ENCODE data around the gene ZNF837.
"Not testable (repeated sequence)": the region's sequence is repeated elsewhere in the genome, so short reads cannot be mapped to it uniquely, and the experiment has no call there.

ZNF837 gene

DNA sequence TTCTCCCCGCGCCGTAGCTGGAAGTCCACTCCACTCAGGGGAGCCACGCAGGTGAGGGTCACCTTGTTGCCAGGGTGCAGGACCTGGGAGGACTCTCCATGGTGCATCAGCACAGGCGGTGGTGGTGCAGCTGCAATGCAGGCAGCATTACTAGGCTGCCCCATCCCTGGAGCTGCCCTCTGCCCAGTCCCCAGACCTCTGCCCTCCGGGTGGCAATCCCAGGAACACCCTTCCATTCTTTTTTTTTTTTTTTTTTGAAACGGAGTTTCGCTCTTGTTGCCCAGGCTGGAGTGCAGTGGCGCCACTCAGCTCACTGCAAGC lies 29.3 kb downstream of the ZNF837 start:
- no peak for DNase-seq (ENCODE audit: low read depth in 2 of 2)

DNA sequence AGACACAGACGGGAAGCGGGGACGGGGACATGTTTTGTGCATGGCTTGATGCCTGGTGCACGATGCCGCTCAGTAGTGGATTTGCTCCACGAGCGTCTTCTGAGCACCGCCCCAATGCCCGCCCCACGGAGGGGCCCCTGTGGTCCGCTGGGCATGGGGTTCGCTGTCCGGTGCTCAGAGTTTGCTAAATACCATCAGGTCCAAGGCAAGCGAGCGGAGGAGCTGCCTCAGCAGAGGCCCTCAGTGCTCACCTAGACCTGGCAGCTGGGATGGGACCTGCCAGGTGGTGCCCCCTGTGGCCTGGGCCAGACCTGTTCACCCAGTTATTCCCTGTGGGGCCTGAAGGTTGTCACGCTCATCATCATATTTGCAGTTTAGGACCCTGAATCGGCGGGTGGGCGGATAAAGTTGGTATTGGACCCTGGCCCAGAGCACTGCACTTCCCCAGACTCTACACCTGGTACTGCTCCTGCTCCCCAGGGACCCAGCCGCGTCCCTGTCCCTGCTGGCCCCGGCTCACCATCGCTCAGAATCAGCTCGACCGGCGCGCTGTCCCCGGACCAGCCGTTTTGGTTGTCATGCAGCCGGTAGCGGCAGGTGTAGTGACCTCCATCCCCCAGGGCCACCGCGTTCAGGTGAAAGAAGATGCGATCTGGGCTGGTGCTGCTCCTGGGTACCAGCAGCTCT lies 29.8 kb downstream of the ZNF837 start:
- no peak for DNase-seq (ENCODE audit: low read depth in 2 of 2)

DNA sequence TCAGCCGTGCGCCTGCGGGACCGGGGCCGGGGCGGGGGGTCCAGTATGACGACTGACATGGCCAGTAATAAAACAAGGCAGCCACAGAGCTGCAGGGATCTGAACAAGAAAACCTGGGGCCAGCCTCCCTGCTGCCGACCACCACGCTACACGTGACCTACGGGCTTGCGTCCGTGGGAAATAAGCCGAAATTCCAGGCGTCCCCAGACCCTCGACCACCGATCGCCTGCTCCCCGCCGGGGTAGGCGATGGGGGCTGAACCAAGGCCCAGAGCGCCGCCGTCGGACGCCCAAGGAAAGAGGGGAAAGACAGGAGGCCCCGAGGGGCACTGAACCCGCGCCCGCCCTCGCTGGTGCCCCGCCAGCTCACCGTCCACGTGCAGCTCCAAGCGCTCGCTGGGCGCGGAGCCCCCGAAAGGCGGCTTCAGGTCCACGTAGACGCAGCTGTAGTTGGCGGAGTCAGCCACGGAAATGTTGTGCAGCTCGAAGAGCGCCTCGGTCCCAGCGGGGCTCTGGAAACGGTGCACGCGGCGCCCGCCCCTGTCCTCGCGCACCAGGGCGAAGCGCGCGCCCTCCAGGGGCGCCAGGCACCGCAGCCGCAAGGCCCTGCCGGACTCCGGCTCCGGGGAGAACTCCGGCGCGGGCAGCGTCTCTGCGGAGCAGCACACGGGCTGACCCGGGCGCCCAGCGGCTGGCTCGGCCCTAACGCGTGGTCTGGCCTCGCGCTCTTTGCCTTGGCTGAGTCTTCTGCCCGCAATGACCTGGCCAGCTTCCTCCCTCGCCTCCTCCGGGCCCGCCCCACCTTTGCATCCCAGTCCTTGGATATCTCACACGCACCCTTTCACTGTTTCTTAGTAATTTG lies 30.6 kb downstream of the ZNF837 start:
- no peak for DNase-seq (ENCODE audit: low read depth in 2 of 2)

DNA sequence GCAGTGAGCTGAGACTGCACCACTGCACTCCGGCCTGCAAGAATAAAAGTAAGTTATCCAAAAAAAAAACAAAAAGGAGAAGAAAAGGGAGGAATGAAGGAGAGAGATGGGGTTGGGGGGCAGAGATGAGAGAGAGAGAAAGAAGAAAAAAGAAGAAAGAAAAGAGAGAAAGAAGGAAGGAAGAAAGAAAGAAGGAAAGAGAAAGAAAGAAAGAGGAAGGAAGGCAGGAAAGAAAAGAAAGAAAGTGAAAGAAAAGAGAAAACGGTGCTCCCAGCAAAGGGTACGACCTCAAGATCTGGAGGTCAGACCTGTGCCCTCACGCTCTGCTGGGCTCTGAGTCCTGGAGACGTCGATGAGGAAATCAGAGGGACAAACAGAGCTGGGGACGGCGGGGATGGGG lies 31.2 kb downstream of the ZNF837 start:
- DNase-seq (ENCODE audit: low read depth in 2 of 2) = no peak

DNA sequence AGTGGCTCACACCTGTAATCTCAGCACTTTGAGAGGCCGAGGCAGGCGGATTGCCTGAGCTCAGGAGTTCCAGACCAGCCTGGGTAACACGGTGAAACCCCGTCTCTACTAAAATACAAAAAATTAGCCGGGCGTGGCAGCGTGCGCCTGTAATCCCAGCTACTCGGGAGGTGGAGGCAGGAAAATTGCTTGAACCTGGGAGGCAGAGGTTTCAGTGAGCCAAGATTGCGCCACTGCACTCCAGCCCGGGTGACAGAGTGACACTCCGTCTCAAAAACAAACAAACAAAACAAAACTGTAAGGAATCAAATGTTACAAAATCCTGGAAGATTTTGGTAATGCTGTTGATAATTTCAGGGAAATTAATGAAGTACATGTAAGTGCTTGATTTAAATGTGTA lies 32.8 kb downstream of the ZNF837 start:
- DNase-seq (ENCODE audit: low read depth in 2 of 2) = not testable (repeated sequence)

DNA sequence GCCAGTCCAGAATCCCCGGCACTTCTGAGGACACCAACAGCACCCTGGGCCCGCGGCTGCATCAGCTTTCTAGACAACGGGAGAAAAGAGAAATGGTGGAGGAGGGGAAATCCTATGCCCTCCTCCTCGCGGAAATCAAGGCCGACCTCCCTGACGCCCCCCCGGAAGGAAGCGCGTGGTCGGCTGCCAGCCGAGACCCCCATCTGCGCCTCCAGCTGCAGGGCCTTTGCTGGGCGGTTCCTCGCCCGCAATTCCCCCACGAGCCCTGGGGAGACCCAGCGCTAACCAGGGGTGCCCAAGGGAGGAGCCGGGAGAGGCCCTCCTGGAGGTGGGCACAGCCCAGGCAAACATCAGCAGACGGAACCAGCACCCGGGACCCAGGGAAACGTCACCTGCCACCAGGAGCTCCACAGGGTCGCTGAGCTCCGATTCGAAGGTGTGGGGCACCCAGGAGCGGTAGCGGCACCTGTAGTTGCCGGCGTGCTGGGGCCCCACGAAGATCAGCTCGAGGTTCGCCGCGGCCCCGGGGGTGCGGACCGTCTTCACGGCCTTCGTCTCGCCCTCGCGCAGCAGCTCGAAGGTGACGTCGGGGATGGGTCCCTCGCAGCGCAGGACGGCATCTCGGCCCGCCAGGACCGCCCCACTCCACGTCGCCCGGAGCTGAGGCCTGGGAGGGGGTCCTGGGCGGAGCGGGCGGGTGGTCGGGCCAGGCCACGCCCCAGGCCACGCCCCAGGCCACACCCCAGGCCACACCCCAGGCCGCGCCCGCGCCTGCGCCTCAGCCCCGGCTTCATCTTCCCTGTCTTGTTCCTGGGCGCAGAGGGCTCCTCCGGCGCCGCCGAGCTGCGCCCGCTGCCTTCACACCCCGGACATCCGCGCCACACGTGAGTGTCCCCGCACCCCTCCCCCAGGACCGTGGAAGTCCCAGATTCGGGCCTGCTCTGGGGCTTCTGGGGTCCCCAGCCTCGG lies 33.6 kb downstream of the ZNF837 start:
- DNase-seq (ENCODE audit: low read depth in 2 of 2) = peak; percentile 39 to 58

DNA sequence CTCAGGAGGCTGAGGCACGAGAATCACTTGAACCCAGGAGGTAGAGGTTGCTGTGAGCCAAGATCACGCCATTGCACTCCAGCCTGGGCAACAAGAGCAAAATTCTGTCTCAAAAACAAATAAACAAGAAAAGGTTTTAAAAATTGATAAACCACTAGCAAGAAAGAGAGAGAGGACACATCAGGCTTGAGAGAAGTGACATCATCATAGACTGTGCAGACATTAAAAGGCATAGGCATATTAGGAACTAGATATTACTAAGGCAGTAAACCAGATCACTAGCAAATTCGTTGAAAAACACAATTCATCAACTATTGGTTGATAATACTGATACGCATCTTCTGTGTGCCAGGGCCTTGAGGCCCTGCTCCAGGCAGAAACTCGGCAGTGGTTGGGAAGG lies 35.3 kb downstream of the ZNF837 start:
- DNase-seq (ENCODE audit: low read depth in 2 of 2) = no peak

DNA sequence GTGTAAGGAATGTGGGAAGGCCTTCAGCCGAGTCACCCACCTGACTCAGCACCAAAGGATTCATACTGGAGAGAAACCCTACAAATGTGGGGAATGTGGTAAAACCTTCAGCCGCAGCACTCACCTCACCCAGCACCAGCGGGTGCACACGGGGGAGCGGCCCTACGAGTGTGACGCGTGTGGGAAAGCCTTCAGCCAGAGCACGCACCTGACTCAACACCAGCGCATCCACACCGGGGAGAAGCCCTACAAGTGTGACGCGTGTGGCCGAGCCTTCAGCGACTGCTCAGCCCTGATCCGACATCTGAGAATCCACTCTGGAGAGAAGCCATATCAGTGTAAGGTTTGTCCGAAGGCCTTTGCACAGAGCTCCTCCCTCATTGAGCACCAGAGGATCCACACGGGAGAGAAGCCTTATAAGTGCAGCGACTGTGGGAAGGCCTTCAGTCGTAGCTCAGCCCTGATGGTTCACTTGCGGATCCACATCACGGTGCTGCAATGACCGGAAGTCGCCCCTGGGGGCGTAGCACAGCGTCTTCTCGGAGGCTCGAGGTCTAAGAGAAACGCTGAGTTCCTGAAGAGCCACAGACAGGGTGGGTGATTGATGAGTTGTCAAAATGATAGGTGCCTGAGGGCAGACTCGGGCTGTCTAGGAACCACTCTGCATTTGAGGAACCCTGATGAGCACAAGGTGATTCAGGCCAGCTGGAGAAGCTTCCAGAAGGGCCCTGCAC lies 41.8 kb downstream of the ZNF837 start:
- DNase-seq (ENCODE audit: low read depth in 2 of 2) = no peak

DNA sequence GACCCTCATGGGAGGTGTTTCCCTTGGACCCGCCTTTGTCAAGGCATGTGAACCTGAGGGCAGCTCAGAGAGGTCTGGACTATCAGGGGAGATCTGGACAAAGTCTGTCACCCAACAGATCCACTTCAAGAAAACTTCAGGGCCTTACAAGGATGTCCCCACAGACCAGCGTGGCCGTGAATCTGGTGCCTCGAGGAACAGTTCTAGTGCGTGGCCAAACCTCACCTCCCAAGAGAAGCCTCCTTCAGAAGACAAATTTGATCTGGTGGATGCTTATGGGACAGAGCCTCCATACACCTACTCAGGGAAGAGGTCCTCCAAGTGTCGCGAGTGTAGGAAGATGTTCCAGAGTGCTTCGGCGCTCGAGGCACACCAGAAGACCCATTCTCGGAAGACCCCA lies 42.5 kb downstream of the ZNF837 start:
- no peak for DNase-seq (ENCODE audit: low read depth in 2 of 2)

DNA sequence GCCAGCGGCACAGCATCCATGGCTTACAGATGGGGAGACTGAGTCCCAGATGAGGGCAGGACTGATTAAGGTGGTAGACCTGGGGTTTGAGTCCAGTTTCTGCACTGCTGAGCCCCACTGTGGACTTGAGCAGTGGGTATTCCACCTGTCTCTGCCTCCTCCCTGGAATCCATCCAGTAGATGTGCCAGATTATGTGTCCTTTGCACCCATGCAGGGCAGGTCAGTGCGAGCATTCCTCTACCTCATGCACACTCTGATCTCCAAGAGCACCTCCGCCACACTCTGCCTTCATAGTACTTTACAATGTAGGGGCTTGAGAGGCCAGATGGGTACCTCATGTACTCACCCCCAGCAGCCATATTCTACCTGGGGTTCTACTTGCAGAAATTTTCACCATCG lies 44.0 kb downstream of the ZNF837 start:
- DNase-seq (ENCODE audit: low read depth in 2 of 2) = no peak

DNA sequence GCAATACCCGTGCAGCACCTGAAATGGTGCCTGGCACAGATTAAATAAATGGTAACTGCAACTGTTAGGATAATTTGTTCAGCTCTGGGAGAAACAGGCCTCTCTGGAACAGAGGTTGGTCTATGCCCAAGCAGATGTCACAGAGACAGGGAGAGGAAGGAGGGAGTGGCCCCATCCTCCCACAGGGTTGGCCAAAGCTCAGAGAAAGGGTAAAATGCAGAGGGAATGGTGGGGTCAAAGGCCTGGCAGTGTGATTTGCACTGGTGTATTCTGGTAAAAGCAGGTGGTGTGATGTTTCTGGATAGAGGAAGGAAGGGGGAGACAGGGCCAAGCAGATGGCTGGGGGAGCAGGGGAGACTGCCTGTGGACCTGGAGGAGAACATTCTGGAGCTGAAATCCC lies 44.6 kb downstream of the ZNF837 start:
- DNase-seq (ENCODE audit: low read depth in 2 of 2) = no peak

DNA sequence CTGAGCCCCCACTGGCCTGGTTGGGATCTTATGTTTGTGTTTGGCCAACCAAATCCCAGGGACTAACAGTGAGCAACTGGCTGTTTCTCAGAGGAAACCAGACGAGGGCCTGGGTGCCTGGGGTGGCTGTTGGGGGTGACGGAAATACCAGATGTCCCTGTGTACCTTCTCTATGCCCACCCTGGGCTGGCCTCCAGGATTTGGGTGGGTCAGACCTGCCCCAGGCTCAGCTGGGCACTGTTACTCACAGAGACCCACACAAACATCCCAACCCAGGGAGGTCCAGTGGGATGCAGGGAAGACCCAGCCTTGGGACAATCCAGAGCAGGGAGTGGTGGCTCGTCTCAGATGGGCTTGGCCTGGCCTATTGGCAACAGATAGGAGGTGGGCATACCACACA lies 45.2 kb downstream of the ZNF837 start:
- no peak for DNase-seq (ENCODE audit: low read depth in 2 of 2)

DNA sequence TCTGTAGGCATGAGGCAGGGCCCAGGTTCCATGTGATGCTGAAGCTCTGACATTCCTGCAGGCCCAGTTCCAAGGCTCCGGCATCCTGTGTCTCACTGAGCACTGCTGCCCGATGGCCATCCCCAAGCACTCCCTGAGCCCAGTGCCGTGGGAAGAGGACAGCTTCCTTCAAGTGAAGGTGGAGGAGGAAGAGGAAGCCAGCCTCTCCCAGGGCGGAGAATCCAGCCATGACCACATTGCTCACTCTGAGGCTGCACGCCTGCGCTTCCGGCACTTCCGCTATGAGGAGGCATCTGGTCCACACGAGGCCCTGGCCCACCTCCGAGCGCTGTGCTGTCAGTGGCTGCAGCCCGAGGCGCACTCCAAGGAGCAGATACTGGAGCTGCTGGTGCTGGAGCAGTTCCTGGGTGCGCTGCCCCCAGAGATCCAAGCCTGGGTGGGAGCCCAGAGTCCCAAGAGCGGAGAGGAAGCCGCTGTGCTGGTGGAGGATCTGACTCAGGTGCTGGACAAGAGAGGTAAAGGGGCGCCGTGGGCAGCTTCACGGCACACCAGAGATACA lies 46.1 kb downstream of the ZNF837 start:
- no peak for DNase-seq (ENCODE audit: low read depth in 2 of 2)

DNA sequence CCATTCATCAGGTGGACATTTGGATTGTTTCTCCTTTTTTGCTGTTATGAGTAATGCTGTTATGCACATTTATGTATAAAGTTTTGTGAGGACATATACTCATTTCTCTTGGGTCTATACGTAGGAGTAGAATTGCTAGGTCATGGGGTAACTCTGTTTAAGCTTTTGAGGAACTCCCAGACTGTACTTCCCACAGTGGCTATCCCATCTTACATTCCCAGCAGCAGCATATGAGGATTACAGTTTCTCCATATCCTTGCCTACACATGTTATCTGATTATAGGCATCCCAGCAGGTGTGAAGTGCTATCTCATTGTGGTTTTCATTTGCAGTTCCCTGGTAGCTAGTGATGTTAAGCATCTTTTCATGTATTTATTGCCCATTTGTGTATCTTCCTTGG lies 48.1 kb downstream of the ZNF837 start:
- no peak for DNase-seq (ENCODE audit: low read depth in 2 of 2)

DNA sequence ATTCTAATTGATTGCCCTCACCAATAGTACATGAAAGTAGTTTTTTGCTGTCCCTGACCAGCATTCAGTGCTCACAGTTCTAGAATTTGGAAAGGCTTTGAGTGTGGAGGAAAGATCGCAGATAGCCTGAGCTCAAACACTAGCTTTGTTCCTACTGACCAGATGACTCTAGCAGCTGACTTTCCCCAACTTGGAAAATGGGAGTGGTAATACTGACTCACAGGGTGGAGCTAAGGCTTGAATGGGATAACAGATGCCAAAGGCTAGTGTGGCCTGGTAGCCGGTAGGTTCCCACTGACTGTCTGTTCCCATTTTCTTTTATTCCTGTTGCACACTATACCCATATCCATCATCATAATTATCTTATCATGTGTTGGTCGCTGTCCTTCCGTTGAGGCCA lies 50.4 kb downstream of the ZNF837 start:
- no peak for DNase-seq (ENCODE audit: low read depth in 2 of 2)

DNA sequence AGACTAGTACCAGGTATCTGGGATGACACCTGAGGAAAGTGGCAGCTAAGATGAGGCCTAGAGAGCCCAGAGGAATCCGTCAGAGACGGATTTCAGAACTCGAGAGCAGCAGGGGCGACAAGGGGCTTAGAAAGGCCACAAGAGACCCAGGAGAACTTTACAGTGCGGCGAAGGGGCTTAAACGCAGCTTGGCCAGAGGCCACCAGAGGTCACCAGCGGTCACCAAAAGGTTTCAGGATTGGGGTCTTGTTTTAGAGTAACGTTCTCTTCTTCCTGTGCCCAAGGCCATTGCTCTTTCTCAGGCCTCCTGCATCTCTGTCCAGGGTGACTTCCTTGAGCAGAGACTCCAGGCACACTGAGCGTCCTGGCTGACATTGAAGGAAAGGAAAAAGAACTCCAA lies 51.8 kb downstream of the ZNF837 start:
- DNase-seq (ENCODE audit: low read depth in 2 of 2) = no peak

DNA sequence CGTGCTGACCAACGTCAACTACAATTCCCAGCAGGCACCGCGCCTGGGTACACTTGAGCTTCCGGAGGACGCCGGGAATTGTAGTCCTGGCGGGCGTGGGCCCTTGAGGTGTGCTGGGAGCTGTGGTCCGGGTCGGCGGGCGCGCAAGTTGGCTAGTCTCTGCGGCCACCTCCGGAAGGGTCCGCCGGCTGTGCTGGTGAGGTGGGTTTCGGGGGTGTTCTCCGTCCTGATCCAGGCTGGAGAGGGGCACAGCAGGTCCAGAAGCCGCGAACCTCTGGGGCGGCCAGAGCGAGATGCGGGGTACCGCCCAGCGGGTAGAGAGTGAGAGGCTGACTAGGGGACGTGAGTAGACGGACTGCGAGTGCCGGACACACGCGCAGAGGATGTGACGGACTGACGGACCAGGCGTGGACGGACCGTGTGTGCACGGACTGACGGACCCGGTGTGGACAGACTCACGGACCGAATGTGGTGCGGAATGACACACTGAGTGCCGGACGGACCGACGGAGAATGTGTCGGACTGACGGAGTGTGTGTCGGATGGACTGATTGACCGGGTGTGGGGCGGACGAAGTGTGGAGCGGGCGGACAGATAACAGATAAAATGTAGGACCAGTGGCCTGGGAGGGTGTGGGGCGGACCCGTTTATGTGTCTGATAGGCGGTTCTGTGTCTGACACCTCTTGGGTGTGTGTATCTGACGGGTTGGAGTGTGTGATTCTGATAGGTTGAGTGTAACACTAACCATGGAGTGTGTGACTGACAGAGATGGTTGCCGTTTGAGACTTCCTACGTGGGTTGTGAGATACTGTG lies 53.7 kb downstream of the ZNF837 start, which contains the start of gene ZSCAN22:
TSS of gene ZSCAN22 (plus strand) at position 81 of the 813 bp plus-strand sequence. CDS start 7,809 bp downstream, outside the sequence.
- DNase-seq (ENCODE audit: low read depth in 2 of 2) = peak; percentile 73 to 77

DNA sequence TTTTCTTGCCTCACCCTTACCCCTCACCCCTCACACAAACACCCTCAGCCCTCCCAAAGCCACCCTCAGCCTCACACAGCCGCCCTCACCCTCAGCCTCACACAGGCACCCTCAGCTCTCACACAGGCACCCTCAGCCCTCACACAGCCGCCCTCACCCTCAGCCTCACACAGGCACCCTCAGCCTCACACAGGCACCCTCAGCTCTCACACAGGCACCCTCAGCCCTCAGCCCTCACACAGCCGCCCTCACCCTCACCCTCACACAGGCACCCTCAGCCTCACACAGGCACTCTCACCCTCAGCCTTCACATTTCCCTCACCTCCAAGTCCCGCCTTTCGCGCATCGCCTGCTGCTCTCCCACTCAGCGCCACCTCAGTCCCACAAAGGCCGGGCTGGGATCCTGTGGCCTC lies 54.3 kb downstream of the ZNF837 start:
- DNase-seq (ENCODE audit: low read depth in 2 of 2) = no peak

DNA sequence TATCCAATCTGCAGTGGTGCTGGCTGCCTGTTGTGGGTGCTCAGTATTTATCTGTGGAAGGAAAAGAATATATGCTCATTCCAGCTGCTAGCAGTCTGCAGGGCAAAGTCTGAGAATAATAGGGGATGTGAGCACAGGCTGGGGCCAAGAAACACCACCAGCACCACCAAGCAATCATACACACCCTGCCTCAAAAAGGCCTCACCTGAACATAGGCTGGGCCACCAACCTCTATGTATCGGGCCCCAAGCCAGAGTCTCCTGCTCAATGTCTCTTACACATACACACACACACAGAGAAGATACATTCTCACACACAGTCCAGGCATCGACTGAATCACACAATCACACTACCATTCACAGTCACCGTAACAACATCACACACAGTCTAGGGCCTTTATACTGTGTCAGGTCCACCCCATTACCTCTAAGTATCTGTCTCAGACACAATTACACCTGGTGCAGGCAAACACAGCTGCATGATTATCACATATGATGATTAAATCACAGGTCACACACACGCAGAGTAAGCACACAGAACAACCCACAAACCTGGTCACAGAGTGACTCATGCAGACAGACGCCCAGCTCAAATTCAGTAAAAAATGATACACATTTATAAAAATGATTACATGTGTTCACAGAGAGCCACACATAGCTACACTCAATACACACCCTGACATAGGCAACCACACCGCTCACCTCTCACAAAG lies 55.4 kb downstream of the ZNF837 start:
- DNase-seq (ENCODE audit: low read depth in 2 of 2) = no peak

DNA sequence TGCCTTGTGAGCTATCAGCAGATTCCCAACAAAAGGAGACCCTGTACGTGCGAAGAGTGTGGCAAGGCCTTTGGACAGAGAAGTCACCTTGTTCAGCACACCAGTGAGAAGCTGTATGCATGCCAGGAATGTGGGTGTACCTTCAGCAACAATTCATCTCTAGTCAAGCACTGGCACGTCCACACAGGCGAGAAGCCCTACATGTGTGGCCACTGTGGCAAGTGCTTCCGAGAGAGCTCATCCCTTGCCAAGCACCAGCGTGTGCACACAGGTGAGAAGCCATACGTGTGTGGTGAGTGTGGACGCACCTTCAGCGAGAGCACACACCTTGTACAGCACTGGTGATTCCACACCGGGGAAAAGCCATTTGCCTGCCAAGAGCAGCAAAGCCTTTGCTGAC lies 61.6 kb downstream of the ZNF837 start:
- DNase-seq (ENCODE audit: low read depth in 2 of 2) = no peak

All from stimulated activated CD8-positive, alpha-beta memory T cell treated with anti-CD3 and anti-CD28 coated beads, Interleukin-2, amount 100 ng/mL, for 1 hour (primary cell).